Measurements from ENCODE around the gene ANKRD44. TPM values are rescaled to one million over a fixed set of nuclear protein-coding genes. Genes with fewer than 3 reads are reported as not detected.

ANKRD44 gene
- total RNA-seq, 1 experiment from 2014 or later = 0.68 TPM

DNA sequence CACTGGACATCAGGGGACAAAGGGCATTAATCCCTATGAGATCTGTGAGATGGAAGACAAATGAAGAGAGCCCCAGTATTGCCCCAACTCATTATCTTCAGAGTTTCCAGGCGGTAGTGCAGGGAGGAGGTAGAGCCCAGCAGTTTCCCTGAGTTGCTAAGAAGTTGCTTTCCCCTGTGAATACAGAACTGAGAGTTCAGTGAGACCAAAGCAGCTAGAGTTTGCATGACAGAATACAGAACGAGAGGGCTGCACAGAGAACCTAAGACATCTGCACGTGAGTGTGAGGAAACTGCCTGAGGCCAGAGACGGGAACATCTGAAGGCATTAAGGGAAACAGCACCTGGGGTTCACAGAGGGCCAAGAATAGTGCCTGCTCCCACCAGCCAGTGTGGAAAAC is 366.0 kb downstream of the ANKRD44 start (continued):
- TF ChIP-seq, protein P1, sequence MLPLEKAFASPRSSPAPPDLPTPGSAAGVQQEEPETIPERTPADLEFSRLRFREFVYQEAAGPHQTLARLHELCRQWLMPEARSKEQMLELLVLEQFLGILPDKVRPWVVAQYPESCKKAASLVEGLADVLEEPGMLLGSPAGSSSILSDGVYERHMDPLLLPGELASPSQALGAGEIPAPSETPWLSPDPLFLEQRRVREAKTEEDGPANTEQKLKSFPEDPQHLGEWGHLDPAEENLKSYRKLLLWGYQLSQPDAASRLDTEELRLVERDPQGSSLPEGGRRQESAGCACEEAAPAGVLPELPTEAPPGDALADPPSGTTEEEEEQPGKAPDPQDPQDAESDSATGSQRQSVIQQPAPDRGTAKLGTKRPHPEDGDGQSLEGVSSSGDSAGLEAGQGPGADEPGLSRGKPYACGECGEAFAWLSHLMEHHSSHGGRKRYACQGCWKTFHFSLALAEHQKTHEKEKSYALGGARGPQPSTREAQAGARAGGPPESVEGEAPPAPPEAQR (CRISPR knock-in tag; IDR thresholded peaks at IDR 0.05) = no peak
- TF ChIP-seq NFATC4 (CRISPR knock-in tag; IDR thresholded peaks at IDR 0.05) = no peak
- TF ChIP-seq, protein P2, sequence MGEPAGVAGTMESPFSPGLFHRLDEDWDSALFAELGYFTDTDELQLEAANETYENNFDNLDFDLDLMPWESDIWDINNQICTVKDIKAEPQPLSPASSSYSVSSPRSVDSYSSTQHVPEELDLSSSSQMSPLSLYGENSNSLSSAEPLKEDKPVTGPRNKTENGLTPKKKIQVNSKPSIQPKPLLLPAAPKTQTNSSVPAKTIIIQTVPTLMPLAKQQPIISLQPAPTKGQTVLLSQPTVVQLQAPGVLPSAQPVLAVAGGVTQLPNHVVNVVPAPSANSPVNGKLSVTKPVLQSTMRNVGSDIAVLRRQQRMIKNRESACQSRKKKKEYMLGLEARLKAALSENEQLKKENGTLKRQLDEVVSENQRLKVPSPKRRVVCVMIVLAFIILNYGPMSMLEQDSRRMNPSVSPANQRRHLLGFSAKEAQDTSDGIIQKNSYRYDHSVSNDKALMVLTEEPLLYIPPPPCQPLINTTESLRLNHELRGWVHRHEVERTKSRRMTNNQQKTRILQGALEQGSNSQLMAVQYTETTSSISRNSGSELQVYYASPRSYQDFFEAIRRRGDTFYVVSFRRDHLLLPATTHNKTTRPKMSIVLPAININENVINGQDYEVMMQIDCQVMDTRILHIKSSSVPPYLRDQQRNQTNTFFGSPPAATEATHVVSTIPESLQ (CRISPR knock-in tag; IDR thresholded peaks at IDR 0.05) = no peak

DNA sequence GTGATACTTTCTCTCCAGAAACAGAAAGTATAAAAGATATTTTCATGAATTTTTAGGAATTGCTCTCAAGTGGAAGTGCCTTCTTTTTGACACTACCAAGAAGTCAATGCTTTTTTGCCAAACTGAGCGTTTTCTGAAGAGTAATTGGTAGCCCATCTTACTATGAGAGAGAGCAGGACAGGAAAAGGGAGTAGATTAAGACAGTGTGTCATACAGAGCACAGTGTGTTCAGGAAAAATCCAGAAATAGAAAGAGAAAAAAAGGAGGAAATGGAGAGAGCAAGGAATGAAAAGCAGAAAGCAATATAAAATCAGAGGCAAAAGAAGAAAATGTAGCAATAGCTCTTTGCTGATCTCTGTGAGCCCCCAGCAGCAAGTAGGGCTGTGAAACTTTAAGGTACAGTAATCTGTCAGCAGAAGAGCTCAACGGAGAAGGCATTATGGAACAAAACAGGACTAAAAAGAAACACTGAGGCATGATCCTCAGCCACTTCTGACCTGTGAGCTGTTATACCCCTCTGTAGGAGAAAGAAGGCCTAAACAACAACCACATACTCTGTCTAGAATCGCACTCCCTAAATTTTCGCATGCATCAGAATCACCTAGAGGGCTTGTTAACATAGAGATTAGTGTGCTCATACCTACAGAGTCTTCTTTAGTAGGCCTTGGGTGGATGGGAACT is 369.0 kb downstream of the ANKRD44 start:
- Mint-ChIP-seq H3K4me3 (no peak overlapping the region), H3K27me3 (ENCODE audit: low read depth) (no peaks in the 10 kb centered on the region), H3K27ac (no peak overlapping the region), H3K9me3 (no peaks in the 10 kb centered on the region), H3K4me1 (peaks cover 3% of the 10 kb centered on the region; the same call in 1 of the 2 replicates), H3K36me3 (no peaks in the 10 kb centered on the region)
- ATAC-seq (no peak), DNase-seq (ENCODE audit: low spot score) (no peak)
- TF ChIP-seq GRHL2 (CRISPR knock-in tag; IDR thresholded peaks at IDR 0.05; ENCODE audit: insufficient replicate concordance, severe bottlenecking) (no peak), ESRRA (CRISPR knock-in tag; IDR thresholded peaks at IDR 0.05; ENCODE audit: borderline replicate concordance) (no peak), CBFB (CRISPR knock-in tag; IDR thresholded peaks at IDR 0.05; ENCODE audit: low read depth) (no peak), SOX15 (CRISPR knock-in tag; IDR thresholded peaks at IDR 0.05) (no peak), JUN (CRISPR knock-in tag; IDR thresholded peaks at IDR 0.05) (no peak), NR3C1 (CRISPR knock-in tag; conservative IDR thresholded peaks at IDR 0.05; ENCODE audit: low read depth) (no peak), ZNF219 (CRISPR knock-in tag; IDR thresholded peaks at IDR 0.05; ENCODE audit: borderline replicate concordance) (no peak), NFATC4 (CRISPR knock-in tag; IDR thresholded peaks at IDR 0.05) (no peak), FOXP1 (CRISPR knock-in tag; IDR thresholded peaks at IDR 0.05; ENCODE audit: borderline replicate concordance) (no peak), JAZF1 (CRISPR knock-in tag; IDR thresholded peaks at IDR 0.05) (no peak), MYBL2 (CRISPR knock-in tag; IDR thresholded peaks at IDR 0.05) (no peak), ZNF263 (CRISPR knock-in tag; IDR thresholded peaks at IDR 0.05; ENCODE audit: low read depth) (no peak), SMAD3 (CRISPR knock-in tag; IDR thresholded peaks at IDR 0.05; ENCODE audit: borderline replicate concordance) (no peak), PRRX2 (CRISPR knock-in tag; IDR thresholded peaks at IDR 0.05) (no peak), ZNF416 (CRISPR knock-in tag; IDR thresholded peaks at IDR 0.05) (no peak)
- TF ChIP-seq, protein P3, sequence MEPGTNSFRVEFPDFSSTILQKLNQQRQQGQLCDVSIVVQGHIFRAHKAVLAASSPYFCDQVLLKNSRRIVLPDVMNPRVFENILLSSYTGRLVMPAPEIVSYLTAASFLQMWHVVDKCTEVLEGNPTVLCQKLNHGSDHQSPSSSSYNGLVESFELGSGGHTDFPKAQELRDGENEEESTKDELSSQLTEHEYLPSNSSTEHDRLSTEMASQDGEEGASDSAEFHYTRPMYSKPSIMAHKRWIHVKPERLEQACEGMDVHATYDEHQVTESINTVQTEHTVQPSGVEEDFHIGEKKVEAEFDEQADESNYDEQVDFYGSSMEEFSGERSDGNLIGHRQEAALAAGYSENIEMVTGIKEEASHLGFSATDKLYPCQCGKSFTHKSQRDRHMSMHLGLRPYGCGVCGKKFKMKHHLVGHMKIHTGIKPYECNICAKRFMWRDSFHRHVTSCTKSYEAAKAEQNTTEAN (CRISPR knock-in tag; IDR thresholded peaks at IDR 0.05) = no peak
- TF ChIP-seq, protein P4, sequence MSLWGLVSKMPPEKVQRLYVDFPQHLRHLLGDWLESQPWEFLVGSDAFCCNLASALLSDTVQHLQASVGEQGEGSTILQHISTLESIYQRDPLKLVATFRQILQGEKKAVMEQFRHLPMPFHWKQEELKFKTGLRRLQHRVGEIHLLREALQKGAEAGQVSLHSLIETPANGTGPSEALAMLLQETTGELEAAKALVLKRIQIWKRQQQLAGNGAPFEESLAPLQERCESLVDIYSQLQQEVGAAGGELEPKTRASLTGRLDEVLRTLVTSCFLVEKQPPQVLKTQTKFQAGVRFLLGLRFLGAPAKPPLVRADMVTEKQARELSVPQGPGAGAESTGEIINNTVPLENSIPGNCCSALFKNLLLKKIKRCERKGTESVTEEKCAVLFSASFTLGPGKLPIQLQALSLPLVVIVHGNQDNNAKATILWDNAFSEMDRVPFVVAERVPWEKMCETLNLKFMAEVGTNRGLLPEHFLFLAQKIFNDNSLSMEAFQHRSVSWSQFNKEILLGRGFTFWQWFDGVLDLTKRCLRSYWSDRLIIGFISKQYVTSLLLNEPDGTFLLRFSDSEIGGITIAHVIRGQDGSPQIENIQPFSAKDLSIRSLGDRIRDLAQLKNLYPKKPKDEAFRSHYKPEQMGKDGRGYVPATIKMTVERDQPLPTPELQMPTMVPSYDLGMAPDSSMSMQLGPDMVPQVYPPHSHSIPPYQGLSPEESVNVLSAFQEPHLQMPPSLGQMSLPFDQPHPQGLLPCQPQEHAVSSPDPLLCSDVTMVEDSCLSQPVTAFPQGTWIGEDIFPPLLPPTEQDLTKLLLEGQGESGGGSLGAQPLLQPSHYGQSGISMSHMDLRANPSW (CRISPR knock-in tag; conservative IDR thresholded peaks at IDR 0.05; ENCODE audit: low read depth) = no peak
- TF ChIP-seq, protein P1 (CRISPR knock-in tag; IDR thresholded peaks at IDR 0.05) = no peak
- TF ChIP-seq, protein P5, sequence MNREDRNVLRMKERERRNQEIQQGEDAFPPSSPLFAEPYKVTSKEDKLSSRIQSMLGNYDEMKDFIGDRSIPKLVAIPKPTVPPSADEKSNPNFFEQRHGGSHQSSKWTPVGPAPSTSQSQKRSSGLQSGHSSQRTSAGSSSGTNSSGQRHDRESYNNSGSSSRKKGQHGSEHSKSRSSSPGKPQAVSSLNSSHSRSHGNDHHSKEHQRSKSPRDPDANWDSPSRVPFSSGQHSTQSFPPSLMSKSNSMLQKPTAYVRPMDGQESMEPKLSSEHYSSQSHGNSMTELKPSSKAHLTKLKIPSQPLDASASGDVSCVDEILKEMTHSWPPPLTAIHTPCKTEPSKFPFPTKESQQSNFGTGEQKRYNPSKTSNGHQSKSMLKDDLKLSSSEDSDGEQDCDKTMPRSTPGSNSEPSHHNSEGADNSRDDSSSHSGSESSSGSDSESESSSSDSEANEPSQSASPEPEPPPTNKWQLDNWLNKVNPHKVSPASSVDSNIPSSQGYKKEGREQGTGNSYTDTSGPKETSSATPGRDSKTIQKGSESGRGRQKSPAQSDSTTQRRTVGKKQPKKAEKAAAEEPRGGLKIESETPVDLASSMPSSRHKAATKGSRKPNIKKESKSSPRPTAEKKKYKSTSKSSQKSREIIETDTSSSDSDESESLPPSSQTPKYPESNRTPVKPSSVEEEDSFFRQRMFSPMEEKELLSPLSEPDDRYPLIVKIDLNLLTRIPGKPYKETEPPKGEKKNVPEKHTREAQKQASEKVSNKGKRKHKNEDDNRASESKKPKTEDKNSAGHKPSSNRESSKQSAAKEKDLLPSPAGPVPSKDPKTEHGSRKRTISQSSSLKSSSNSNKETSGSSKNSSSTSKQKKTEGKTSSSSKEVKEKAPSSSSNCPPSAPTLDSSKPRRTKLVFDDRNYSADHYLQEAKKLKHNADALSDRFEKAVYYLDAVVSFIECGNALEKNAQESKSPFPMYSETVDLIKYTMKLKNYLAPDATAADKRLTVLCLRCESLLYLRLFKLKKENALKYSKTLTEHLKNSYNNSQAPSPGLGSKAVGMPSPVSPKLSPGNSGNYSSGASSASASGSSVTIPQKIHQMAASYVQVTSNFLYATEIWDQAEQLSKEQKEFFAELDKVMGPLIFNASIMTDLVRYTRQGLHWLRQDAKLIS (CRISPR knock-in tag; IDR thresholded peaks at IDR 0.05; ENCODE audit: borderline replicate concordance) = no peak
- CTCF ChIA-PET = interaction anchor here (0.6 kb wide), 1 partner anchor 113 kb away, joined by 3 read pairs; no protein-coding TSS in a partner anchor
- POLR2A ChIA-PET = no interaction called here
